H1 (cell line): Measurements from ENCODE around the gene PTPRG. TPM values are rescaled to one million over a fixed set of nuclear protein-coding genes. Genes with fewer than 3 reads are reported as not detected.

Experiments
- BRCA1 ChIP-seq: IDR thresholded peaks from 2 replicates; pipeline ENCODE4 v1.6.1; 2012; ENCODE audit warnings: low read depth, low read length, improper control_type of control experiment
- CREB1 ChIP-seq: IDR thresholded peaks from 2 replicates; pipeline ENCODE4 v1.6.1; 2012; ENCODE audit warnings: inconsistent platforms
- CTBP2 ChIP-seq: IDR thresholded peaks from 2 replicates; pipeline ENCODE4 v1.7.0; 2011; ENCODE audit warnings: borderline replicate concordance, mild to moderate bottlenecking, moderate library complexity, mixed read lengths, low read length; ENCODE audit not compliant: insufficient read depth, insufficient read length
- NANOG ChIP-seq: IDR thresholded peaks from 2 replicates; pipeline ENCODE4 v1.6.1; 2011; ENCODE audit warnings: low read length, low read depth, mild to moderate bottlenecking, inconsistent platforms; ENCODE audit not compliant: insufficient read depth, poor library complexity, severe bottlenecking
- POLR2AphosphoS5 ChIP-seq: IDR thresholded peaks from 2 replicates; pipeline ENCODE4 v1.6.1; 2011; ENCODE audit warnings: low read depth, low read length
- POU5F1 ChIP-seq: IDR thresholded peaks from 2 replicates; pipeline ENCODE4 v1.6.1; 2011; ENCODE audit warnings: low read depth, mild to moderate bottlenecking, low read length, moderate library complexity
- RAD21 ChIP-seq, 2 experiments: IDR thresholded peaks in 1 of 2; conservative IDR thresholded peaks in 1 of 2; 2 replicates each; pipeline ENCODE4 v1.6.1; 2011; ENCODE audit warnings: low read depth in 2 of 2, low read length in 2 of 2, improper control_type of control experiment in 1 of 2, inconsistent platforms in 1 of 2, mild to moderate bottlenecking in 1 of 2, moderate library complexity in 1 of 2
- SIN3A ChIP-seq, 2 experiments: IDR thresholded peaks in 1 of 2; conservative IDR thresholded peaks in 1 of 2; 2 replicates each; pipeline ENCODE4 v1.6.1; 2011 to 2012; ENCODE audit warnings: low read length in 2 of 2, improper control_type of control experiment in 1 of 2, low read depth in 1 of 2, mild to moderate bottlenecking in 1 of 2
- TCF12 ChIP-seq: IDR thresholded peaks from 2 replicates; pipeline ENCODE4 v1.6.1; 2011; ENCODE audit warnings: low read depth, mild to moderate bottlenecking, low read length
- polyA plus RNA-seq, 7 experiments: library from polyadenylated mRNA; depleted of rRNA in 3 of 7; stranded (reverse) in 5 of 7; unstranded in 2 of 7; fragments of >200 nt in 5 of 7; fragments of 200-250 nt in 2 of 7; gene quantifications; 1 replicate in 5 of 7; 2 replicates in 1 of 7; 4 replicates in 1 of 7; pipeline versions ENCODE4 v1.2.1 to v1.2.3, GENCODE V29; 2011 to 2013; ENCODE audit warnings: missing spikeins in 2 of 7, mixed read lengths in 2 of 7
- total RNA-seq: library from RNA; stranded (reverse); fragmentation: NEBNext Ultra II Directional; extraction: Animal tissue kit (Norgen Biotek cat#: 25700); gene quantifications from 2 replicates; pipeline ENCODE4 v1.2.1, GENCODE V29; 2021
- TF ChIP-seq, protein P1 (sequence below): IDR thresholded peaks from 2 replicates; pipeline ENCODE4 v1.6.1; 2012; ENCODE audit warnings: inconsistent platforms

The PTPRG gene
- total and polyA plus RNA-seq, 2 of the 8 experiments (the other 6 are each of a cell fraction or from before 2014, with no cell fraction given) = 23.3 to 96.2 TPM

DNA sequence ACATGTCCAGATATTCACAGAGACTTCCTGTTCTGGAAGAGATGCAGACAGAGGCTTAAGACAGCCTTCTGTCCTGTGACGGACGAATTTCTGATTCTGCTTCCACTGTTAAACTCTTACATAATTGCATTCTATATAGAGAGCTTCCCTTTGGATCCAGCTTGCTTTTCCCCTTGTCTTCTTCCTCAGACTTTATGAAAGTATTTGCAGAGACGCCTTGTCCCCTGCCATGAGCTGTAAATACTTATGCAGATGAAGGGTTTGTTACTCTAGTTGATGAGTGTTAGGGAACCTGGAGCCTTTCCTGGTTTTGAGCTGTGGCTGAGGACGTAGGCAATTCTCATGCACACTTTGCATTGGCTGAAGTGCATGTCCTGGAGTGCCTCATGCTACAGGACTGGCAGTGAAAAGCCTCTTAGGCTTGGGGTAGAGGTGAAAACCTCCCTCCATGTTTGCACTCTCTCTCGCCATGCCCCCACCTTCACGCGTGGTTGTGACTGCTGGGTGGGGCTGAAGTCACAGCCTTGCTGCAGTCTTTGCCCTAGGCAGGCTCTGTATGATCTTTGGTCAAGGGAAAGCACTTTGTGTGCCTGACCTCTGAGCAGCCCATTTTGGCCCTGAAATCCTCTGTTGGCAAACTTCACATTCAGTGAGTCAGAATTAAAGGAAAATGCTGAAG, 286.6 kb downstream of the PTPRG start (continued):
- no peak for TF ChIP-seq SIN3A (conservative IDR thresholded peaks at IDR 0.05 in 1 of 2, IDR thresholded peaks at IDR 0.05 in 1 of 2; ENCODE audit: low read depth in 1 of 2, low read length in 2 of 2)
- no peak for TF ChIP-seq NANOG
- 0 out of 2 replicates have a peak, but pooled peaks have one; percentile 25 for TF ChIP-seq POLR2AphosphoS5
- no peak for TF ChIP-seq POU5F1
- TF ChIP-seq BRCA1 = no peak
- TF ChIP-seq, protein P1, sequence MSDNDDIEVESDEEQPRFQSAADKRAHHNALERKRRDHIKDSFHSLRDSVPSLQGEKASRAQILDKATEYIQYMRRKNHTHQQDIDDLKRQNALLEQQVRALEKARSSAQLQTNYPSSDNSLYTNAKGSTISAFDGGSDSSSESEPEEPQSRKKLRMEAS = peak; percentile 15; the same call in 1 of the 2 replicates
- peak; percentile 34 for TF ChIP-seq CTBP2
- no peak for TF ChIP-seq RAD21 (IDR thresholded peaks at IDR 0.05 in 1 of 2, conservative IDR thresholded peaks at IDR 0.05 in 1 of 2; ENCODE audit: low read depth in 2 of 2, low read length in 2 of 2)
- TF ChIP-seq TCF12 = no peak
- no peak for TF ChIP-seq CREB1
